ENCODE data around the gene PTPRM. TPM values are rescaled to one million over a fixed set of nuclear protein-coding genes. Genes with fewer than 3 reads are reported as not detected.

PTPRM gene
- total RNA-seq, 4 donors from 2014 or later: 62.7 to 94.0 (median 76.0) TPM

GRCh38 chr18:8121101-8121500, 554.0 kb downstream of the PTPRM start:
- H3K27me3 ChIP-seq: no peaks in the 10 kb centered on the region
- no peak overlapping the region for H3K27ac ChIP-seq (replicated peaks in 1 of 4)
- H3K9me3 ChIP-seq: no peaks in the 10 kb centered on the region
- WGBS: 94% methylated on average over 1 of the region's 1 CpG
- peaks cover 0 to 2% (median 0%) of the 10 kb centered on the region in 4 donors for H3K36me3 ChIP-seq
- peaks cover 0 to 6% (median 0%) of the 10 kb centered on the region in 4 donors for H3K4me1 ChIP-seq
- DNase-seq (ENCODE audit: extremely low spot score): no peak
- intact Hi-C loops (cut with DNase I): no loop called here
- TF ChIP-seq POLR2AphosphoS5 (IDR thresholded peaks at IDR 0.05): no peak
- TF ChIP-seq, protein P1, sequence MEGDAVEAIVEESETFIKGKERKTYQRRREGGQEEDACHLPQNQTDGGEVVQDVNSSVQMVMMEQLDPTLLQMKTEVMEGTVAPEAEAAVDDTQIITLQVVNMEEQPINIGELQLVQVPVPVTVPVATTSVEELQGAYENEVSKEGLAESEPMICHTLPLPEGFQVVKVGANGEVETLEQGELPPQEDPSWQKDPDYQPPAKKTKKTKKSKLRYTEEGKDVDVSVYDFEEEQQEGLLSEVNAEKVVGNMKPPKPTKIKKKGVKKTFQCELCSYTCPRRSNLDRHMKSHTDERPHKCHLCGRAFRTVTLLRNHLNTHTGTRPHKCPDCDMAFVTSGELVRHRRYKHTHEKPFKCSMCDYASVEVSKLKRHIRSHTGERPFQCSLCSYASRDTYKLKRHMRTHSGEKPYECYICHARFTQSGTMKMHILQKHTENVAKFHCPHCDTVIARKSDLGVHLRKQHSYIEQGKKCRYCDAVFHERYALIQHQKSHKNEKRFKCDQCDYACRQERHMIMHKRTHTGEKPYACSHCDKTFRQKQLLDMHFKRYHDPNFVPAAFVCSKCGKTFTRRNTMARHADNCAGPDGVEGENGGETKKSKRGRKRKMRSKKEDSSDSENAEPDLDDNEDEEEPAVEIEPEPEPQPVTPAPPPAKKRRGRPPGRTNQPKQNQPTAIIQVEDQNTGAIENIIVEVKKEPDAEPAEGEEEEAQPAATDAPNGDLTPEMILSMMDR (IDR thresholded peaks at IDR 0.05): no peak
- no peak for TF ChIP-seq EP300 (IDR thresholded peaks at IDR 0.05)
- TF ChIP-seq POLR2A (IDR thresholded peaks at IDR 0.05; ENCODE audit: low read depth): no peak
- no peak overlapping the region for H3K4me3 ChIP-seq

DNA sequence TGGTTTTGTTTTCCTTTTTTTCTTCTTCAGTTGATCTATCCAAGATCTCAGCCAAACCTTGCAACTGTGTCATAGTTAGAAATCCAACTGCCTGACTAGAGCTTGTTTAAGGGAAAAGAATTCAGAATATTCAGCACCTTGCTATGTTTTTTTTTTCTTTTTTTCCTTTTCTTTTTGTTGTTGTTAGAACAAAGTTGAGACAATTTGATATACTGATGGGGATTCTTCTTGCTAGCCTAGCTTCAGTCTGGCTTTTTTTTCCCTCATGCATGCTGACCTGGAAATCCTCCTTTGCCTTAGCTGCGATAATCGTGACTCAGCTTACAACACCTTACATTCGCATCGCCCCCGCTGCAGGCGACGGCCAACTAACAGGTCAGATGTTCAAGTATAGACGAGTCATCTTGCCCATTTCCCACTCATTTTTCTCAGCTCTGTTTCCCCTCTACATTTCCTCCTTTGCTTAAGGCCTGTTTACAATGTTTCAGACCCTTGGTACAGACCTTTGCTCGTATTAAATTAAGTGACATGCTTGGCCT, 554.9 kb downstream of the PTPRM start:
- Histone ChIP-seq H3K4me1 (peaks cover 0 to 6% (median 0%) of the 10 kb centered on the region in 4 donors), H3K9me3 (no peaks in the 10 kb centered on the region), H3K27me3 (no peaks in the 10 kb centered on the region), H3K36me3 (no peaks in the 10 kb centered on the region), H3K4me3 (no peak overlapping the region), H3K27ac (replicated peaks in 1 of 4) (no peak overlapping the region)
- no peak for DNase-seq (ENCODE audit: extremely low spot score)
- TF ChIP-seq EP300 (IDR thresholded peaks at IDR 0.05) (no peak), POLR2A (IDR thresholded peaks at IDR 0.05; ENCODE audit: low read depth) (no peak), POLR2AphosphoS5 (IDR thresholded peaks at IDR 0.05) (no peak)
- TF ChIP-seq, protein P1 (IDR thresholded peaks at IDR 0.05): no peak
- 86% methylated on average over 9 of the region's 9 CpGs for WGBS
- intact Hi-C loops (cut with DNase I): no loop called here

DNA sequence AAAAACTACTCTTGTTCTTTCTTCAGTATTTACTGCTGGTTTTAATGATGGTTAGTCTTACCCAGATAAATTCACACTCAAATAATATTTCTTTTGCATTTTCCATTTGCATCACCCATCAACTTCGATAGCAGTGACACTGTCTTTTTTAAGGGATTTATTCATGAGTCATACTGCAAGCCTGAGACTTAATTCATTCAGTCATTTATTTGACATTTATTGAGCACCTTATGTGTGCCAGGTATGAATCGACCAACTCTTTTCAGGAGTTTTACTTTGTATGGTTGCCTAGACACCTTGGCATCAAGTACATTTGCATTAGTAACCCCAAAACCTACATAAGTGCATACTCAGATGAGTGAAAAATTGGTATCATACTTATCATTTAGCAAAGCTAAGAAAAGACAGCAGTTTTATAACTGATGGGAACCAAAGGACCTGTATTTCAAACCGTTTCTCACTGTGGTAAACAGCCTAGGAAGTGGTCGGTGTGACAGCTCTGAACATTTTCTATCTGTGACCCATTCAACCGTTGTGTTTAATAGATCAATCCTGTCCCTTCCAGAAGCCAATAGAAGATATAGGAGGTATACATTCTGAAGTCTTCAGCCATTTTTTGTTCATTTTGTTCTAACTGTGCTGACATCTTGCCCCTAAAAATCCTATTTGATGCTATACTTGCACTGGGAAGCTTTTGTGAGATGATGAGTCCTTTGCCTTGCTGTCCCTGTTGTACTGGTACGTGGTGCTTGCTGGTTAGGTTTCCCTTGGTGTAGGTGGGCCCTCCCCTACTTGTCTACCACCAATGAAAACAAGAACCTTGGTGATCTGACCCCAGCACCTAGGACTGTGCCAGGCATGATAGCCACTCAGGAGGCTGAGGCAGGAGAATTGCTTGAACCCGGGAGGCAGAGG, 557.4 kb downstream of the PTPRM start:
- no peak for DNase-seq (ENCODE audit: extremely low spot score)
- peaks cover 0 to 6% (median 0%) of the 10 kb centered on the region in 4 donors for H3K4me1 ChIP-seq
- no peaks in the 10 kb centered on the region for H3K36me3 ChIP-seq
- no peak overlapping the region for H3K27ac ChIP-seq (replicated peaks in 1 of 4)
- TF ChIP-seq EP300 (IDR thresholded peaks at IDR 0.05): no peak
- TF ChIP-seq, protein P1 (IDR thresholded peaks at IDR 0.05): no peak
- no peak for TF ChIP-seq POLR2A (IDR thresholded peaks at IDR 0.05; ENCODE audit: low read depth)
- TF ChIP-seq POLR2AphosphoS5 (IDR thresholded peaks at IDR 0.05): no peak
- no peaks in the 10 kb centered on the region for H3K27me3 ChIP-seq
- 74% methylated on average over 7 of the region's 7 CpGs for WGBS
- no peaks in the 10 kb centered on the region for H3K9me3 ChIP-seq
- intact Hi-C loops (cut with DNase I): no loop called here
- no peak overlapping the region for H3K4me3 ChIP-seq

- TF ChIP-seq POLR2AphosphoS5 (IDR thresholded peaks at IDR 0.05) (no peak), POLR2A (IDR thresholded peaks at IDR 0.05; ENCODE audit: low read depth) (no peak), EP300 (IDR thresholded peaks at IDR 0.05) (no peak)
- TF ChIP-seq, protein P1 (IDR thresholded peaks at IDR 0.05): no peak
- intact Hi-C loops (cut with DNase I): no loop called here
- DNase-seq (ENCODE audit: extremely low spot score): no peak
- Histone ChIP-seq H3K27me3 (no peaks in the 10 kb centered on the region), H3K36me3 (no peaks in the 10 kb centered on the region), H3K27ac (replicated peaks in 1 of 4) (no peak overlapping the region), H3K4me3 (no peak overlapping the region), H3K9me3 (no peaks in the 10 kb centered on the region), H3K4me1 (peaks cover 0 to 2% (median 0%) of the 10 kb centered on the region in 4 donors)
- 84% methylated on average over 5 of the region's 5 CpGs for WGBS
These were observed 563.0 kb downstream of the PTPRM start for GRCh38 chr18:8130096-8130495.

Measured in esophagus muscularis mucosa (tissue), 4 donors.